Activated gamma-delta T cell treated with anti-CD3 and anti-CD28 coated beads, Interleukin-2, amount 50 U/mL, for 16 hours (primary cell): ENCODE results near the gene SGPP1.
"Not testable (repeated sequence)": the region's sequence is repeated elsewhere in the genome, so short reads cannot be mapped to it uniquely, and the experiment has no call there.

Experiments used
- DNase-seq: peaks from one replicate; pipeline ENCODE4 v3.0.0-alpha.2; 2020; ENCODE audit warnings: low read depth

Gene SGPP1

DNA sequence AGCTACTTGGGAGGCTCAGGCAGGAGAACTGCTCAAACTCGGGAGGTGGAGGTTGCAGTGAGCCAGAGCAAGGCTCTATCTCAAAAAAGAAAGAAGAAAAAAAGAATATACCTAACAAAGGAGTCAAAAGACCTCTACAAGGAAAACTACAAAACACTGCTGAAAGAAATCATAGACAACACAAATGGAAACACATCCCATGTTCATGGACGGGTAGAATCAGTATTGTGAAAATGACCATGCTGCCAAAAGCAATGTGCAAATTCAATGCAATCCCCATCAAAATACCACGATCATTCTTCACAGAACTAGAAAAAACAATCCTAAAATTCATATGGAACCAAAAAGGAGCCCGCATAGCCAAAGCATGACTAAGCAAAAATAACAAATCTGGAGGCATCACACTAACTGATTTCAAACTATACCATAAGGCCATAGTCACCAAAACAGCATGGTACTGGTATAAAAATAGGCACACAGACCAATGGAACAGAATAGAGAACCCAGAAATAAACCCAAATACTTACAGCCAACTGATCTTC, 91.7 kb downstream of the SGPP1 start:
- DNase-seq, result not testable (repeated sequence)
